Hepatocyte (in vitro differentiated cells): ENCODE measurements around the gene TBC1D4.

Experiments
- CTCF ChIP-seq: fragments of 200-600 bp; sonication (generic); IDR thresholded peaks from 2 replicates; pipeline ENCODE4 v1.5.1; 2016; ENCODE audit warnings: antibody characterized with exemption, mild to moderate bottlenecking; ENCODE audit not compliant: poor library complexity
- EZH2phosphoT487 ChIP-seq: fragments of 200-600 bp; sonication (generic); IDR thresholded peaks from one replicate; pipeline ENCODE4 v1.6.1; 2018; ENCODE audit warnings: antibody characterized with exemption, mild to moderate bottlenecking, low read depth, moderate library complexity; ENCODE audit not compliant: unreplicated experiment, severe bottlenecking

- no peak for TF ChIP-seq CTCF
- TF ChIP-seq EZH2phosphoT487, result no peak
Observed at GRCh38 chr13:75295201-75295600, 186.8 kb downstream of the TBC1D4 start.
